Uterus (tissue), 2 donors: ENCODE results near the gene GAMT.

Experiments
- POLR2A ChIP-seq, 2 donors: fragments of 450-650 bp; IDR thresholded peaks; one replicate each; pipeline ENCODE4 v1.6.1; 2016; ENCODE audit warnings: antibody characterized with exemption in 2 of 2, mild to moderate bottlenecking in 1 of 2, moderate library complexity in 1 of 2
- TF ChIP-seq, protein P1 (sequence below), 4 experiments: fragments of 200-600 bp in 2 of 4; fragments of 450-650 bp in 2 of 4; sonication (generic) in 2 of 4; IDR thresholded peaks; one replicate each; pipeline ENCODE4 v1.5.1; 2016 to 2019; ENCODE audit warnings: antibody characterized with exemption in 4 of 4, mild to moderate bottlenecking in 2 of 4, moderate library complexity in 1 of 4

DNA sequence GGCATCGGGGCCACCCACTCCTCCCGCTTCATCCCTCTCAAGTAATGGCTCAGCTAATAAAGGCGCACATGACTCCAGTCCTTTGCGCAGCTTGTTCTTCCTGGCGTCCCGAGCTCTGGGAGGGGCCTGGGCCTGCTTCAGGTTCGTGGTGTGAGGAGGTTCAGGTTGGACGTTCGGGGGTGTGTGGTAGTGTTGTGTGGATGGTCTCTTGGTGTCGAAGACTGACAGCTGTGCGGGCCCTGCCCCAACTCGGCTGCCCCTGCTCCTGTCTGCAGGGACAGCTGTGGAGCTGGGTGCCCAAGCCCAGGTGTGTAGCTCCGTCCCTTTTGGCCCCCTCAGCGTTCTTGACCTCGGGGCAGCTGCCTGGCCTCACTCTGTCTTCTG, 39.1 kb upstream of the GAMT start:
- TF ChIP-seq, protein P1, sequence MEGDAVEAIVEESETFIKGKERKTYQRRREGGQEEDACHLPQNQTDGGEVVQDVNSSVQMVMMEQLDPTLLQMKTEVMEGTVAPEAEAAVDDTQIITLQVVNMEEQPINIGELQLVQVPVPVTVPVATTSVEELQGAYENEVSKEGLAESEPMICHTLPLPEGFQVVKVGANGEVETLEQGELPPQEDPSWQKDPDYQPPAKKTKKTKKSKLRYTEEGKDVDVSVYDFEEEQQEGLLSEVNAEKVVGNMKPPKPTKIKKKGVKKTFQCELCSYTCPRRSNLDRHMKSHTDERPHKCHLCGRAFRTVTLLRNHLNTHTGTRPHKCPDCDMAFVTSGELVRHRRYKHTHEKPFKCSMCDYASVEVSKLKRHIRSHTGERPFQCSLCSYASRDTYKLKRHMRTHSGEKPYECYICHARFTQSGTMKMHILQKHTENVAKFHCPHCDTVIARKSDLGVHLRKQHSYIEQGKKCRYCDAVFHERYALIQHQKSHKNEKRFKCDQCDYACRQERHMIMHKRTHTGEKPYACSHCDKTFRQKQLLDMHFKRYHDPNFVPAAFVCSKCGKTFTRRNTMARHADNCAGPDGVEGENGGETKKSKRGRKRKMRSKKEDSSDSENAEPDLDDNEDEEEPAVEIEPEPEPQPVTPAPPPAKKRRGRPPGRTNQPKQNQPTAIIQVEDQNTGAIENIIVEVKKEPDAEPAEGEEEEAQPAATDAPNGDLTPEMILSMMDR (IDR thresholded peaks at IDR 0.05) = no peak
- TF ChIP-seq POLR2A (IDR thresholded peaks at IDR 0.05) = no peak
